GM12875 (cell line): ENCODE results near the gene FXYD3.

ENCODE experiments used
- H3K4me3 ChIP-seq: one replicate; pipeline ENCODE4 v1.5.1; 2011; ENCODE audit warnings: low read depth, low read length, control low read depth
- CTCF ChIP-seq: IDR thresholded peaks from 2 replicates; pipeline ENCODE4 v1.5.1; 2011; ENCODE audit warnings: low read depth, mild to moderate bottlenecking, control low read depth, inconsistent platforms, low read length, moderate library complexity, borderline replicate concordance; ENCODE audit not compliant: insufficient read depth

The FXYD3 gene

GRCh38 chr19:35165200-35166058, 49.8 kb downstream of the FXYD3 start:
- H3K4me3 ChIP-seq = no peak overlapping the region
- TF ChIP-seq CTCF = no peak

- TF ChIP-seq CTCF = no peak
- no peak overlapping the region for H3K4me3 ChIP-seq
Measured at GRCh38 chr19:35166100-35167063, 50.8 kb downstream of the FXYD3 start.

- TF ChIP-seq CTCF = no peak
- no peak overlapping the region for H3K4me3 ChIP-seq
Measured at GRCh38 chr19:35167251-35168119, 51.9 kb downstream of the FXYD3 start.

GRCh38 chr19:35168196-35168595, 52.6 kb downstream of the FXYD3 start:
- no peak overlapping the region for H3K4me3 ChIP-seq
- no peak for TF ChIP-seq CTCF

- TF ChIP-seq CTCF = no peak
- no peak overlapping the region for H3K4me3 ChIP-seq
Measured at GRCh38 chr19:35169221-35169995, 53.8 kb downstream of the FXYD3 start.
